ENCODE data around the gene RPP14.

GRCh38 chr3:58351920-58352319 is 45.9 kb downstream of the RPP14 start:
- TF ChIP-seq EZH2 (IDR thresholded peaks at IDR 0.05; ENCODE audit: borderline replicate concordance, control insufficient read depth, low read depth, low read length) (no peak), CTCF (IDR thresholded peaks at IDR 0.05 in 2 of 3, conservative IDR thresholded peaks at IDR 0.05 in 1 of 3; ENCODE audit: control insufficient read depth in 2 of 3, extremely low read depth in 1 of 3, insufficient read depth in 1 of 3, low read depth in 3 of 3, low read length in 3 of 3) (no peak), RCOR1 (conservative IDR thresholded peaks at IDR 0.05; ENCODE audit: low read depth, low read length) (no peak)

Data from GM12878 (cell line).